B cell (primary cell): ENCODE results near the gene CACNG1. TPM values are rescaled to one million over a fixed set of nuclear protein-coding genes. Genes with fewer than 3 reads are reported as not detected.

Experiments
- ATAC-seq: fragments of 200-7000 bp; cut with Tn5 transposase; one replicate; pipeline ENCODE4 v1.10.0; 2021; ENCODE audit warnings: low read depth, mild to moderate bottlenecking, moderate number of reproducible peaks, moderate library complexity
- CTCF ChIA-PET: fragments of 350-600 bp; sonication (Branson Sonifier 250); formaldehyde crosslinking; loops from one replicate; lab custom pipeline; 2021; ENCODE audit warnings: antibody characterized with exemption, inconsistent platforms; lab: Charles Lee
- POLR2A ChIA-PET: fragments of 350-600 bp; sonication (Branson Sonifier 250); formaldehyde crosslinking; loops from one replicate; lab custom pipeline; 2021; ENCODE audit warnings: antibody characterized with exemption; lab: Charles Lee
- DNase-seq: peaks from one replicate; pipeline ENCODE4 v3.0.0; 2013
- H2AFZ ChIP-seq: 2 replicates; pipeline ENCODE4 v1.6.1; 2012; ENCODE audit warnings: mild to moderate bottlenecking, low read depth, low read length; ENCODE audit not compliant: insufficient read depth, poor library complexity, severe bottlenecking
- H3K27ac ChIP-seq, 2 donors: 1 replicate in 1 of 2; 2 replicates in 1 of 2; pipeline ENCODE4 v1.5.1; 2012 to 2013; ENCODE audit warnings: low read length in 2 of 2, mild to moderate bottlenecking in 2 of 2, moderate library complexity in 1 of 2
- H3K27me3 ChIP-seq, 4 experiments: fragments of 200-600 bp in 1 of 4; sonication (generic) in 1 of 4; replicated peaks in 1 of 4; 1 replicate in 2 of 4; 2 replicates in 2 of 4; pipeline versions ENCODE4 v1.6.1 to v1.7.0; 2013 to 2016; ENCODE audit warnings: low read length in 3 of 4, mild to moderate bottlenecking in 2 of 4, mixed read lengths in 1 of 4, moderate library complexity in 1 of 4; ENCODE audit not compliant: insufficient read depth in 4 of 4, control insufficient read depth in 3 of 4; ENCODE audit errors: control extremely low read depth in 1 of 4
- H3K36me3 ChIP-seq, 2 experiments: replicated peaks in 1 of 2; 1 replicate in 1 of 2; 2 replicates in 1 of 2; pipeline versions ENCODE4 v1.6.1 to v1.7.1; 2013; ENCODE audit warnings: low read length in 1 of 2; ENCODE audit not compliant: insufficient read depth in 2 of 2, control insufficient read depth in 1 of 2; ENCODE audit errors: control extremely low read depth in 1 of 2, extremely low read depth in 1 of 2
- H3K4me1 ChIP-seq, 2 donors: fragments of 200-600 bp in 1 of 2; sonication (generic) in 1 of 2; 1 replicate in 1 of 2; 2 replicates in 1 of 2; pipeline versions ENCODE4 v1.5.1 to v1.6.1; 2013 to 2017; ENCODE audit warnings: low read length in 2 of 2; ENCODE audit not compliant: control insufficient read depth in 2 of 2, insufficient read depth in 2 of 2
- H3K4me2 ChIP-seq: replicated peaks from 2 replicates; pipeline ENCODE3; 2012; ENCODE audit warnings: mild to moderate bottlenecking, low read depth, low read length; ENCODE audit not compliant: poor library complexity, severe bottlenecking
- H3K4me3 ChIP-seq, 5 experiments: fragments of 200-600 bp in 1 of 5; sonication (generic) in 1 of 5; 1 replicate in 3 of 5; 2 replicates in 2 of 5; pipeline versions ENCODE4 v1.5.1 to v1.7.0; 2011 to 2016; ENCODE audit warnings: low read length in 4 of 5, mild to moderate bottlenecking in 4 of 5, low read depth in 2 of 5, control low read depth in 1 of 5, moderate library complexity in 1 of 5; ENCODE audit not compliant: insufficient read depth in 1 of 5; ENCODE audit errors: control extremely low read depth in 1 of 5, extremely low read depth in 1 of 5
- H3K79me2 ChIP-seq: fragments of 200-600 bp; sonication (generic); one replicate; pipeline ENCODE4 v1.6.0; 2016; ENCODE audit warnings: low read length; ENCODE audit not compliant: control insufficient read depth, insufficient read depth
- H3K9ac ChIP-seq: fragments of 200-600 bp; sonication (generic); 2 replicates; pipeline ENCODE4 v1.6.1; 2017; ENCODE audit warnings: mild to moderate bottlenecking, low read length, moderate library complexity
- H3K9me3 ChIP-seq, 3 donors: one replicate each; pipeline versions ENCODE4 v1.6.1 to v1.7.1; 2013; ENCODE audit warnings: low read length in 2 of 3; ENCODE audit not compliant: control insufficient read depth in 2 of 3, insufficient read depth in 1 of 3; ENCODE audit errors: control extremely low read depth in 1 of 3
- H4K20me1 ChIP-seq: 2 replicates; pipeline ENCODE4 v1.6.0; 2012; ENCODE audit warnings: mild to moderate bottlenecking, low read length; ENCODE audit not compliant: insufficient read depth, control insufficient read depth, poor library complexity, severe bottlenecking
- H3K27ac Mint-ChIP-seq: one replicate; pipeline ENCODE4 v1.8.0; 2021; ENCODE audit warnings: mixed read lengths
- H3K27me3 Mint-ChIP-seq: one replicate; pipeline ENCODE4 v1.8.0; 2021; ENCODE audit warnings: mixed read lengths
- H3K4me1 Mint-ChIP-seq: one replicate; pipeline ENCODE4 v1.8.0; 2021; ENCODE audit warnings: mixed read lengths
- H3K4me3 Mint-ChIP-seq: one replicate; pipeline ENCODE4 v1.8.0; 2021; ENCODE audit warnings: mixed read lengths
- H3K9me3 Mint-ChIP-seq: one replicate; pipeline ENCODE4 v1.8.0; 2022; ENCODE audit warnings: mixed read lengths; ENCODE audit not compliant: insufficient read depth
- CTCF ChIP-seq: fragments of 200-600 bp; IDR thresholded peaks from one replicate; pipeline ENCODE4 v1.8.0; 2022; ENCODE audit warnings: antibody characterized with exemption, mild to moderate bottlenecking
- EZH2 ChIP-seq: IDR thresholded peaks from 2 replicates; pipeline ENCODE4 v1.6.1; 2012; ENCODE audit warnings: borderline replicate concordance, low read depth, mild to moderate bottlenecking, moderate library complexity, low read length; ENCODE audit not compliant: insufficient read depth, poor library complexity, severe bottlenecking
- WGBS: methylation state at CpG from one replicate; pipeline ENCODE4 v1.1.5; 2013; ENCODE audit warnings: missing lambda C conversion rate; ENCODE audit not compliant: insufficient coverage; 5-methylcytosine and 5-hydroxymethylcytosine counted together
- intact Hi-C: fragments of 100-400 bp; cut with micrococcal nuclease; formaldehyde crosslinking; loops from one replicate; pipeline ENCODE4 v1.10.0; 2022
- polyA plus RNA-seq: library from polyadenylated mRNA; depleted of rRNA; stranded (reverse); fragments of >200 nt; gene quantifications from 2 replicates; pipeline ENCODE4 v1.2.3, GENCODE V29; 2012
- total RNA-seq, 2 donors: library from RNA; stranded (reverse); fragments of 120-200 nt in 1 of 2; gene quantifications; 1 replicate in 1 of 2; 2 replicates in 1 of 2; pipeline versions ENCODE4 v1.2.3 to v1.2.4, GENCODE V29; 2013 to 2022

The CACNG1 gene
- total and polyA plus RNA-seq, 2 donors (not counting 1 experiment from before 2014, with no cell fraction given), result not detected

DNA sequence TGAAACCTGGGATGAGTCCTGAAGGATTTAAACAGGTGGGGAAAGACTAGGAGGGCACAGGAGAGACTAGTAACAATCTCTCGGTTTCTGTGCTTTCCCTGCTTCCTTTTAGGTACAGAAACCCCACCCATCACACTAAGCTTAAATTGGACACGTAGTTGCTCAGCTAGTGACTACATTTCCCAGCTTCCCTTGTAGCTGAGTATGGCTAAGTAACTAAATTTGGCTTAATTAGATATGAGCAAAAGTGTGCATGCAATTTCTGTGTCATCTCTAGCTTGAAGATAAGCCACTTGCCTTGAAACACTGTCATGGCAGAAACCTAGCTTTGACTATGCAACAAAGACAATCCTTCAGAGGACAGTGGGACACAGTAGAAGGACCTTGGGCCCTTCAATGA is 36.5 kb downstream of the CACNG1 start:
- intact Hi-C loops, result no loop called here
- Histone ChIP-seq H4K20me1 (peaks cover 13% of the 10 kb centered on the region), H3K4me3 (no peak overlapping the region), H3K9me3 (no peaks in the 10 kb centered on the region), H2AFZ (no peak overlapping the region), H3K36me3 (peaks cover 15 to 39% of the 10 kb centered on the region in 2 experiments), H3K4me1 (peaks cover 7 to 12% of the 10 kb centered on the region in 2 donors), H3K27ac (no peak overlapping the region), H3K9ac (no peak overlapping the region), H3K27me3 (no peaks in the 10 kb centered on the region), H3K79me2 (no peaks in the 10 kb centered on the region), H3K4me2 (no peak overlapping the region)
- TF ChIP-seq CTCF (no peak), EZH2 (no peak)
- ChIA-PET POLR2A (no interaction called here), CTCF (interaction anchor here (0.5 kb wide), 1 partner anchor 43 kb away, joined by 3 read pairs; no protein-coding TSS in a partner anchor)
- Mint-ChIP-seq H3K27me3 (no peaks in the 10 kb centered on the region), H3K4me3 (no peak overlapping the region), H3K27ac (no peak overlapping the region), H3K9me3 (no peaks in the 10 kb centered on the region), H3K4me1 (peaks cover 16% of the 10 kb centered on the region)
- 80% methylated on average over 1 of the region's 2 CpGs for WGBS
- no peak for DNase-seq
- ATAC-seq, result no peak

- H3K27ac ChIP-seq, result peak overlapping the region in 1 of 2 donors; percentile 31
- no peak overlapping the region for H3K27ac Mint-ChIP-seq
- intact Hi-C loops, result no loop called here
- no CpG with 5 or more reads among the region's 1 CpG for WGBS
- H3K4me1 ChIP-seq, result peaks cover 7 to 12% of the 10 kb centered on the region in 2 donors
- H3K4me3 Mint-ChIP-seq, result no peak overlapping the region
- no peak overlapping the region for H3K9ac ChIP-seq
- H3K27me3 ChIP-seq, result no peaks in the 10 kb centered on the region
- peak; percentile 7 for DNase-seq
- ATAC-seq, result no peak
- H3K27me3 Mint-ChIP-seq, result no peaks in the 10 kb centered on the region
- H3K79me2 ChIP-seq, result no peaks in the 10 kb centered on the region
- H4K20me1 ChIP-seq, result peaks cover 13% of the 10 kb centered on the region
- no peak overlapping the region for H3K4me2 ChIP-seq
- TF ChIP-seq EZH2 (no peak), CTCF (no peak)
- H3K36me3 ChIP-seq, result peaks cover 13 to 38% of the 10 kb centered on the region in 2 experiments
- ChIA-PET CTCF (interaction anchor here (1.0 to 1.2 kb wide), 3 partner anchors 9 to 11 kb away, joined by 3 to 4 read pairs (median 3); no protein-coding TSS in a partner anchor), POLR2A (no interaction called here)
- H3K9me3 ChIP-seq, result no peaks in the 10 kb centered on the region
- peaks cover 16% of the 10 kb centered on the region for H3K4me1 Mint-ChIP-seq
- no peaks in the 10 kb centered on the region for H3K9me3 Mint-ChIP-seq
- H3K4me3 ChIP-seq, result no peak overlapping the region
- no peak overlapping the region for H2AFZ ChIP-seq
Measured at GRCh38 chr17:67082107-67082506, 37.8 kb downstream of the CACNG1 start.
